AG04449 (cell line): ENCODE measurements around the gene DNAJA2.
A peak's percentile ranks its signal among the peaks of the same experiment; 100 is the strongest.
"Not testable (repeated sequence)": the region's sequence is repeated elsewhere in the genome, so short reads cannot be mapped to it uniquely, and the experiment has no call there.

Source experiments
- CTCF ChIA-PET: fragments of 350-600 bp; formaldehyde crosslinking; extraction: SDS; loops from one replicate; lab custom pipeline; 2021; ENCODE audit warnings: antibody characterized with exemption; lab: Yijun Ruan, JAX
- POLR2A ChIA-PET: fragments of 400-600, 350-600 bp; formaldehyde crosslinking; extraction: SDS; loops from one replicate; lab custom pipeline; 2020; ENCODE audit warnings: antibody characterized with exemption, inconsistent platforms; lab: Yijun Ruan, JAX
- DNase-seq: peaks from one replicate; pipeline ENCODE4 v3.0.0-alpha.2; 2010; ENCODE audit warnings: low read depth, low spot score
- H3K4me3 ChIP-seq: 2 replicates; pipeline ENCODE4 v1.5.1; 2011; ENCODE audit warnings: low read depth, mild to moderate bottlenecking, control low read depth, low read length
- CTCF ChIP-seq: IDR thresholded peaks from one replicate; pipeline ENCODE4 v1.5.1; 2011; ENCODE audit warnings: mild to moderate bottlenecking, moderate library complexity, low read length, control low read depth, inconsistent platforms; ENCODE audit not compliant: insufficient read depth; ENCODE audit errors: missing control alignments

DNAJA2 gene

DNA sequence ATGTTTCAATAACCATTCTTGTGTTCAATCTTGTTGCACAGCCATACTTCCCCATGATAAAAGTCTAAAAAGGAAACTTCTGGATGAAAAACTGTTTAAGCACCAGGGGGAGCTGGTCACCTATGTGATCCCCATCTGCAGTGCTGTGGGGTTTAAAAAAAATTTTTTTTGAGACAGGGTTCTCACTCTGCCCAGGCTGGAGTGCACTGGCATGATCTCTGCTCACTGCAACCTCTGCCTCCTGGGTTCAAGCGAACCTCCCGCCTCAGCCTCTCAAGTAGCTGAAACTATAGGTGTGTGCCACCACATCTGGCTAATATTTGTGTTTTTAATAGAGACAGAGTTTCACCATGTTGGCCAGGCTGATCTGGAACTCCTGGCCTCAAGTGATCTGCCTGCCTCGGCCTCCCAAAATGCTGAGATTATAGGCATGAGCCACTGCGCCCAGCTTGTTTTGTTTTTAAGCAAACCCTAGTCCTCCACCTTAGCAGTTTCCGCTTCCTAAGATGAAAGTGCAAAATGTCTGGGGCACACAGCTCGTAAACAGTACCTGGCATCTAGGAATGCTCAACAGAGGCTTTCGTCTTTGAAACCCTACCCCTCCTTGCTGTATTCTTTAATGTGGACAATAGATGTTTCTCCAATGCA lies 25.4 kb downstream of the DNAJA2 start:
- H3K4me3 ChIP-seq, result no peak overlapping the region
- no peak for DNase-seq
- ChIA-PET CTCF (interaction anchor here (0.7 to 4.9 kb wide), 20 partner anchors 8 to 1675 kb away, joined by 3 to 49 read pairs (median 4); partner anchors contain the start of genes DNAJA2 and NETO2), POLR2A (no interaction called here)
- TF ChIP-seq CTCF, result peak; percentile 47

GRCh38 chr16:46944713-46945112 lies 28.8 kb downstream of the DNAJA2 start:
- CTCF ChIA-PET, result interaction anchor here (1.1 to 2.8 kb wide), 3 partner anchors 9 to 1220 kb away, joined by 3 to 19 read pairs (median 11); no protein-coding TSS in a partner anchor
- POLR2A ChIA-PET, H3K4me3 ChIP-seq, DNase-seq: not testable (repeated sequence)

DNA sequence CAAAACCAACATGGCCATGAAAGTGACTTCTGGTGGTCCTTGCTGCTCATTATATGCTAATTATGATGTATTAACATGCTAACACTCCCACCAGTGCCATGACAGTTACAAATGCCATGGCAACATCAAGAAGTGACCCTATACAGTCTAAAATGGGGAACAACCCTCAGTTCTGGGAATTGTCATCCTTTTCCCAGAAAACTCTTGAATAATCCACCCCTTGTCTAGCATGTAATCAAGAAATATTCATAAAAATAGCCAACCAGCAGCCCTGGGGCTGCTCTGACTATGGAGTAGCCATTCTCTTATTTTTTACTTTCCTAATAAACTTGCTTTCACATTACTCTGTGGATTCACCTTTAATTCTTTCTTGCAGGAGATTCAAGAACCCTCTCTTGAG lies 35.9 kb downstream of the DNAJA2 start:
- ChIA-PET POLR2A (no interaction called here), CTCF (interaction anchor here (4.6 kb wide), 1 partner anchor 7 kb away, joined by 33 read pairs; no protein-coding TSS in a partner anchor)
- no peak for DNase-seq
- no peak overlapping the region for H3K4me3 ChIP-seq
- TF ChIP-seq CTCF, result no peak

GRCh38 chr16:46932802-46933201 lies 40.7 kb downstream of the DNAJA2 start:
- POLR2A ChIA-PET, result no interaction called here
- DNase-seq, result no peak
- no peak for TF ChIP-seq CTCF
- H3K4me3 ChIP-seq, result no peak overlapping the region
- CTCF ChIA-PET, result interaction anchor here (8.0 to 8.3 kb wide), 2 partner anchors 13 to 80 kb away, joined by 77 to 91 read pairs; no protein-coding TSS in a partner anchor

DNA sequence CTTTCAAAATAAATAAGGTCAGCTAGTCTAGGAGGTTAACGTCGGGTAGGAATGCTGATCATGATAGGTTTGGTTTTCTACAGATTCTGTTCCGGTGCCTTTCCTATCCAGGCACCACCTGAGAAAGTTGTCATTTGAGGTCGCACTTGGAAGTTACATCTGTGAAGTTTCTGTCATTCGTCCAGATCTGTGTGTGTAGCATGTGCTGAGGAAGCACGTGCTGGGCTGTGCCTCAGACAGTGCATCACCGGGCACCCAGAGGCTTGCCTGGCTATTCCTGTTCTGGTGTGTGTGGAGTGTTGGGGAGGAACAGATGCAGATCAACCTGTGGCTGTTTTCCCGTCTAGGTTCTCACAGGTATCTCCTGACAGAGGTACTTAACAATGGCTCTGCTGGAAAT lies 42.6 kb downstream of the DNAJA2 start:
- no peak for DNase-seq
- no peak overlapping the region for H3K4me3 ChIP-seq
- POLR2A ChIA-PET, result no interaction called here
- CTCF ChIA-PET, result interaction anchor here (0.8 to 8.3 kb wide), 21 partner anchors 9 to 1237 kb away, joined by 3 to 91 read pairs (median 6); no protein-coding TSS in a partner anchor
- no peak for TF ChIP-seq CTCF

DNA sequence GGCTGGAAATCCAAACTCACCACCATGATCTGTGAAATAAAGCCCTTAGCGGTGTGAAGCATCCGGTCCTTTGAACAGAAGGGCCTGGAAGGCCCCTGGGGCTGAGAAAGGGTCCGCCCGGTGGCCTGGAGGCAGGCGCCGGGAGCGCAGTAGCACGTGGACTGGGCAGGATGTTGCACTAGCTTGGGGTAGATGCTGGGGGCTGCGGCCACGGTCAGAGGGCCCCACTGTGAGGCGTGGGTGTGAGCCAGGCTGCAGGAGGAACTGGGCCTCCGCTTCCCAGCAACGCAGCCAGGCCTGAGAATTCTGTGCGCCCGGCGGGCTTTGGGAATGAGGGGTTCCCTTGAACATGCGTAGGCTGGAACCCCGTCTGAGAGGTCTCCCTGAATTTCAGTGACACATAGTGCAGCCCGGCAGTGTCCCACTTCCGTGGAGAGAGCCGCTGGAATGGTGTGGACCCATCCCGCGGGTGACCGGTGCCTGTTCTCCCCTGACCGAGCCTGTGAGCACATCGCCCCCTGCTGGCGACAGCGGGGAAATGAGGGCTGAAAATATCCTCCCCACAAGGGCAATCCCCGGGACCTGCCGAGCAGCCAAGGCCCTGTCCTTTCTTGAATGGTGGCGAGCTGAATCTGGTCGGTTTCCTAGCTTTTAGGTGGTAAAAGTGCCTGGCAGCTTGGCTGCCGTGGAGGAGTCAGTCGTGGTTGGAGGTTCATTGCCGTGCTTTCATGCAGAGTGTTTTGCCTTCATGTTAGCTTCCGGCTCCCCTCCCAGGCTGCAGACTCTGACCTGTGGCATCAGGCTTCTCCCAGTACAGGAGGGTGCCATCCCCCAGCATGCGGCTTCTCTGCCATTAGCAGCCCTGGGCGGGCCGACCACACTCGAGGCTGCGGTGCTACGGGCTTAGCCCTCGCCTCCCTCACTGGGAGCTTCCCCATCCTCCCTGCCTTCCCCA lies 43.8 kb downstream of the DNAJA2 start:
- DNase-seq, result no peak
- no peak overlapping the region for H3K4me3 ChIP-seq
- CTCF ChIA-PET, result interaction anchor here (0.6 to 8.3 kb wide), 38 partner anchors 10 to 1238 kb away, joined by 3 to 91 read pairs (median 4); partner anchors contain the start of gene DNAJA2
- TF ChIP-seq CTCF, result peak; percentile 87
- POLR2A ChIA-PET, result interaction anchor here (0.7 kb wide), 1 partner anchor 10 kb away, joined by 5 read pairs; no protein-coding TSS in a partner anchor
